Spleen (tissue), 7 donors: Measurements from ENCODE around the gene RETREG1.

Source experiments
- CTCF ChIP-seq, 11 experiments: fragments of 200-600 bp in 7 of 11; fragments of 450-650 bp in 4 of 11; sonication (generic) in 4 of 11; IDR thresholded peaks in 8 of 11; conservative IDR thresholded peaks in 3 of 11; 1 replicate in 7 of 11; 2 replicates in 4 of 11; pipeline versions ENCODE4 v1.4.0 to v1.8.0; 2016 to 2021; ENCODE audit warnings: antibody characterized with exemption in 11 of 11, inconsistent platforms in 4 of 11, mild to moderate bottlenecking in 1 of 11
- POLR2A ChIP-seq, 3 donors: fragments of 450-650 bp; IDR thresholded peaks; one replicate each; pipeline ENCODE4 v1.5.1; 2017; ENCODE audit warnings: antibody characterized with exemption in 3 of 3, mild to moderate bottlenecking in 1 of 3
- POLR2AphosphoS5 ChIP-seq, 3 donors: sonication (generic); formaldehyde crosslinking; IDR thresholded peaks; one replicate each; pipeline ENCODE4 v1.5.1; 2017; ENCODE audit warnings: antibody characterized with exemption in 3 of 3
- donor health status: DM: no; HTN: no; CAD: no; lungs with moderate emphysema.
- donor health status: DM: no; HTN: no; CAD: no.
- donor health status: DM: no; HTN: no; CAD: no.

- TF ChIP-seq POLR2A (IDR thresholded peaks at IDR 0.05) (no peak), CTCF (IDR thresholded peaks at IDR 0.05 in 8 of 11, conservative IDR thresholded peaks at IDR 0.05 in 3 of 11) (no peak), POLR2AphosphoS5 (IDR thresholded peaks at IDR 0.05) (no peak)
Observed at GRCh38 chr5:16485656-16486055, 131.1 kb downstream of the RETREG1 start.
